LoVo (cell line): ENCODE data around the gene RFPL1.
A peak's percentile ranks its signal among the peaks of the same experiment; 100 is the strongest.

Experiments used
- DNase-seq: peaks from one replicate; pipeline ENCODE4 v3.0.0-alpha.2; 2016; ENCODE audit warnings: low spot score

Gene RFPL1

GRCh38 chr22:29443452-29443851 is 5.1 kb downstream of the RFPL1 start:
- no peak for DNase-seq

GRCh38 chr22:29443861-29444792 is 5.7 kb downstream of the RFPL1 start:
- DNase-seq: no peak

GRCh38 chr22:29445508-29445907 is 7.1 kb downstream of the RFPL1 start:
- no peak for DNase-seq

- DNase-seq: no peak
These were observed 9.5 kb downstream of the RFPL1 start for GRCh38 chr22:29447906-29448305.

GRCh38 chr22:29449296-29449875 is 11.0 kb downstream of the RFPL1 start:
- no peak for DNase-seq

GRCh38 chr22:29450222-29450621 is 11.8 kb downstream of the RFPL1 start:
- DNase-seq: no peak

GRCh38 chr22:29451863-29452262 is 13.5 kb downstream of the RFPL1 start:
- no peak for DNase-seq

GRCh38 chr22:29454276-29454675 is 15.9 kb downstream of the RFPL1 start:
- no peak for DNase-seq

GRCh38 chr22:29456211-29456671 is 17.9 kb downstream of the RFPL1 start:
- DNase-seq: no peak

- DNase-seq: no peak
These were observed 19.3 kb downstream of the RFPL1 start for GRCh38 chr22:29457730-29458129.

GRCh38 chr22:29458551-29458950 is 20.2 kb downstream of the RFPL1 start:
- DNase-seq: no peak

- DNase-seq: no peak
These were observed 21.4 kb downstream of the RFPL1 start for GRCh38 chr22:29459773-29460172.

- DNase-seq: no peak
These were observed 22.9 kb downstream of the RFPL1 start for GRCh38 chr22:29461263-29461662.

GRCh38 chr22:29463629-29464028 is 25.2 kb downstream of the RFPL1 start:
- DNase-seq: no peak

- DNase-seq: no peak
These were observed 26.2 kb downstream of the RFPL1 start for GRCh38 chr22:29464581-29464980.

GRCh38 chr22:29469755-29470154 is 31.4 kb downstream of the RFPL1 start:
- no peak for DNase-seq

- DNase-seq: peak; percentile 80
These were observed 31.9 kb downstream of the RFPL1 start for GRCh38 chr22:29470159-29470855.

GRCh38 chr22:29473001-29473400 is 34.6 kb downstream of the RFPL1 start:
- no peak for DNase-seq

GRCh38 chr22:29475550-29475949 is 37.2 kb downstream of the RFPL1 start:
- no peak for DNase-seq

- no peak for DNase-seq
These were observed 37.7 kb downstream of the RFPL1 start for GRCh38 chr22:29476116-29476515.

- DNase-seq: no peak
These were observed 39.4 kb downstream of the RFPL1 start for GRCh38 chr22:29477723-29478318.
